ENCODE data around the gene CUL7.

DNA sequence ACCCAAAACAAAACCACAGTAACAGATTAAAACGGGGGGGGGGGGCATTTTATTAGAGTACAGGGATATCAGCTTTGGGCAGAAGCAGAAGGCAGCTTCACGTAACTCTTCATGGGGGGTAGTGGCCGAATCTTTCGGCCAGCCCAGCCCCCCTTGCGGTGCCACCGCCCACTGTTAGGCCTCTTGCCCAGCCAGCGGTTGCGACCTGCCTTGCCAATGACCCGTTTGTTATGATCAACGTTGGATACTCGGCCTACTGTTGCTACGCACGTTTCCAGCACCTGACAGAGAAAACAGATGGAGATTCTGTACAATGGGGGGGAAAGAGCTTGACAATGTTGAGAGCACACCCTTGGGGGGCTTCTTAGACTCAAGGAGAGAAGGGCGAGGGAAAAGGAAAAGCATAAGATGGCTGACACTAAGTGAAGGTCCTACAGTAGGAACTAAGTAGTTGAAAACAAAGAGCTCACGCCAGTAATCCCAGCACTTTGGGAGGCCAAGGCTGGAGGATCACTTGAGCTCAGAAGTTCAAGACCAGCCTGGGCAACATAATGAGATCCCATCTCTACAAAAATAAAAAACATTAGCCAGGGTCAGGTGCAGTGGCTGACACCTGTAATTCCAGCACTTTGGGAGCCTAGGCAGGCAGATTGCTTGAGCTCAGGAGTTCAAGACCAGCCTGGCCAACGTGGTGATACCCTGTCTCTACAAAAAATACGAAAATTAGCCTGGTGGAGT is 724 bp upstream of the CUL7 start:
- TF ChIP-seq, protein P1, sequence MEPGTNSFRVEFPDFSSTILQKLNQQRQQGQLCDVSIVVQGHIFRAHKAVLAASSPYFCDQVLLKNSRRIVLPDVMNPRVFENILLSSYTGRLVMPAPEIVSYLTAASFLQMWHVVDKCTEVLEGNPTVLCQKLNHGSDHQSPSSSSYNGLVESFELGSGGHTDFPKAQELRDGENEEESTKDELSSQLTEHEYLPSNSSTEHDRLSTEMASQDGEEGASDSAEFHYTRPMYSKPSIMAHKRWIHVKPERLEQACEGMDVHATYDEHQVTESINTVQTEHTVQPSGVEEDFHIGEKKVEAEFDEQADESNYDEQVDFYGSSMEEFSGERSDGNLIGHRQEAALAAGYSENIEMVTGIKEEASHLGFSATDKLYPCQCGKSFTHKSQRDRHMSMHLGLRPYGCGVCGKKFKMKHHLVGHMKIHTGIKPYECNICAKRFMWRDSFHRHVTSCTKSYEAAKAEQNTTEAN (CRISPR knock-in tag; IDR thresholded peaks at IDR 0.05), result no peak
- TF ChIP-seq SP1 (CRISPR knock-in tag; conservative IDR thresholded peaks at IDR 0.05) (no peak), ELF4 (CRISPR knock-in tag; IDR thresholded peaks at IDR 0.05; ENCODE audit: low read depth) (no peak), NR3C1 (CRISPR knock-in tag; conservative IDR thresholded peaks at IDR 0.05; ENCODE audit: low read depth) (no peak), ATF1 (CRISPR knock-in tag; IDR thresholded peaks at IDR 0.05) (no peak)
- TF ChIP-seq, protein P2, sequence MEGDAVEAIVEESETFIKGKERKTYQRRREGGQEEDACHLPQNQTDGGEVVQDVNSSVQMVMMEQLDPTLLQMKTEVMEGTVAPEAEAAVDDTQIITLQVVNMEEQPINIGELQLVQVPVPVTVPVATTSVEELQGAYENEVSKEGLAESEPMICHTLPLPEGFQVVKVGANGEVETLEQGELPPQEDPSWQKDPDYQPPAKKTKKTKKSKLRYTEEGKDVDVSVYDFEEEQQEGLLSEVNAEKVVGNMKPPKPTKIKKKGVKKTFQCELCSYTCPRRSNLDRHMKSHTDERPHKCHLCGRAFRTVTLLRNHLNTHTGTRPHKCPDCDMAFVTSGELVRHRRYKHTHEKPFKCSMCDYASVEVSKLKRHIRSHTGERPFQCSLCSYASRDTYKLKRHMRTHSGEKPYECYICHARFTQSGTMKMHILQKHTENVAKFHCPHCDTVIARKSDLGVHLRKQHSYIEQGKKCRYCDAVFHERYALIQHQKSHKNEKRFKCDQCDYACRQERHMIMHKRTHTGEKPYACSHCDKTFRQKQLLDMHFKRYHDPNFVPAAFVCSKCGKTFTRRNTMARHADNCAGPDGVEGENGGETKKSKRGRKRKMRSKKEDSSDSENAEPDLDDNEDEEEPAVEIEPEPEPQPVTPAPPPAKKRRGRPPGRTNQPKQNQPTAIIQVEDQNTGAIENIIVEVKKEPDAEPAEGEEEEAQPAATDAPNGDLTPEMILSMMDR (IDR thresholded peaks at IDR 0.05), result no peak
- TF ChIP-seq, protein P3, sequence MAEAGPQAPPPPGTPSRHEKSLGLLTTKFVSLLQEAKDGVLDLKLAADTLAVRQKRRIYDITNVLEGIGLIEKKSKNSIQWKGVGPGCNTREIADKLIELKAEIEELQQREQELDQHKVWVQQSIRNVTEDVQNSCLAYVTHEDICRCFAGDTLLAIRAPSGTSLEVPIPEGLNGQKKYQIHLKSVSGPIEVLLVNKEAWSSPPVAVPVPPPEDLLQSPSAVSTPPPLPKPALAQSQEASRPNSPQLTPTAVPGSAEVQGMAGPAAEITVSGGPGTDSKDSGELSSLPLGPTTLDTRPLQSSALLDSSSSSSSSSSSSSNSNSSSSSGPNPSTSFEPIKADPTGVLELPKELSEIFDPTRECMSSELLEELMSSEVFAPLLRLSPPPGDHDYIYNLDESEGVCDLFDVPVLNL (CRISPR knock-in tag; IDR thresholded peaks at IDR 0.05; ENCODE audit: borderline replicate concordance, low read depth), result no peak
- TF ChIP-seq, protein P4, sequence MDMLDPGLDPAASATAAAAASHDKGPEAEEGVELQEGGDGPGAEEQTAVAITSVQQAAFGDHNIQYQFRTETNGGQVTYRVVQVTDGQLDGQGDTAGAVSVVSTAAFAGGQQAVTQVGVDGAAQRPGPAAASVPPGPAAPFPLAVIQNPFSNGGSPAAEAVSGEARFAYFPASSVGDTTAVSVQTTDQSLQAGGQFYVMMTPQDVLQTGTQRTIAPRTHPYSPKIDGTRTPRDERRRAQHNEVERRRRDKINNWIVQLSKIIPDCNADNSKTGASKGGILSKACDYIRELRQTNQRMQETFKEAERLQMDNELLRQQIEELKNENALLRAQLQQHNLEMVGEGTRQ (CRISPR knock-in tag; IDR thresholded peaks at IDR 0.05), result no peak
- TF ChIP-seq, protein P5, sequence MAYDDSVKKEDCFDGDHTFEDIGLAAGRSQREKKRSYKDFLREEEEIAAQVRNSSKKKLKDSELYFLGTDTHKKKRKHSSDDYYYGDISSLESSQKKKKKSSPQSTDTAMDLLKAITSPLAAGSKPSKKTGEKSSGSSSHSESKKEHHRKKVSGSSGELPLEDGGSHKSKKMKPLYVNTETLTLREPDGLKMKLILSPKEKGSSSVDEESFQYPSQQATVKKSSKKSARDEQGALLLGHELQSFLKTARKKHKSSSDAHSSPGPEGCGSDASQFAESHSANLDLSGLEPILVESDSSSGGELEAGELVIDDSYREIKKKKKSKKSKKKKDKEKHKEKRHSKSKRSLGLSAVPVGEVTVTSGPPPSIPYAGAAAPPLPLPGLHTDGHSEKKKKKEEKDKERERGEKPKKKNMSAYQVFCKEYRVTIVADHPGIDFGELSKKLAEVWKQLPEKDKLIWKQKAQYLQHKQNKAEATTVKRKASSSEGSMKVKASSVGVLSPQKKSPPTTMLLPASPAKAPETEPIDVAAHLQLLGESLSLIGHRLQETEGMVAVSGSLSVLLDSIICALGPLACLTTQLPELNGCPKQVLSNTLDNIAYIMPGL (CRISPR knock-in tag; IDR thresholded peaks at IDR 0.05), result no peak
- TF ChIP-seq, protein P6, sequence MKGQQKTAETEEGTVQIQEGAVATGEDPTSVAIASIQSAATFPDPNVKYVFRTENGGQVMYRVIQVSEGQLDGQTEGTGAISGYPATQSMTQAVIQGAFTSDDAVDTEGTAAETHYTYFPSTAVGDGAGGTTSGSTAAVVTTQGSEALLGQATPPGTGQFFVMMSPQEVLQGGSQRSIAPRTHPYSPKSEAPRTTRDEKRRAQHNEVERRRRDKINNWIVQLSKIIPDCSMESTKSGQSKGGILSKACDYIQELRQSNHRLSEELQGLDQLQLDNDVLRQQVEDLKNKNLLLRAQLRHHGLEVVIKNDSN (CRISPR knock-in tag; IDR thresholded peaks at IDR 0.05), result no peak
- TF ChIP-seq, protein P7, sequence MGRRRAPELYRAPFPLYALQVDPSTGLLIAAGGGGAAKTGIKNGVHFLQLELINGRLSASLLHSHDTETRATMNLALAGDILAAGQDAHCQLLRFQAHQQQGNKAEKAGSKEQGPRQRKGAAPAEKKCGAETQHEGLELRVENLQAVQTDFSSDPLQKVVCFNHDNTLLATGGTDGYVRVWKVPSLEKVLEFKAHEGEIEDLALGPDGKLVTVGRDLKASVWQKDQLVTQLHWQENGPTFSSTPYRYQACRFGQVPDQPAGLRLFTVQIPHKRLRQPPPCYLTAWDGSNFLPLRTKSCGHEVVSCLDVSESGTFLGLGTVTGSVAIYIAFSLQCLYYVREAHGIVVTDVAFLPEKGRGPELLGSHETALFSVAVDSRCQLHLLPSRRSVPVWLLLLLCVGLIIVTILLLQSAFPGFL (CRISPR knock-in tag; IDR thresholded peaks at IDR 0.05; ENCODE audit: borderline replicate concordance), result no peak
- TF ChIP-seq, protein P8, sequence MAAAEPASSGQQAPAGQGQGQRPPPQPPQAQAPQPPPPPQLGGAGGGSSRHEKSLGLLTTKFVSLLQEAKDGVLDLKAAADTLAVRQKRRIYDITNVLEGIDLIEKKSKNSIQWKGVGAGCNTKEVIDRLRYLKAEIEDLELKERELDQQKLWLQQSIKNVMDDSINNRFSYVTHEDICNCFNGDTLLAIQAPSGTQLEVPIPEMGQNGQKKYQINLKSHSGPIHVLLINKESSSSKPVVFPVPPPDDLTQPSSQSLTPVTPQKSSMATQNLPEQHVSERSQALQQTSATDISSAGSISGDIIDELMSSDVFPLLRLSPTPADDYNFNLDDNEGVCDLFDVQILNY (CRISPR knock-in tag; IDR thresholded peaks at IDR 0.05), result no peak
- TF ChIP-seq, protein P9, sequence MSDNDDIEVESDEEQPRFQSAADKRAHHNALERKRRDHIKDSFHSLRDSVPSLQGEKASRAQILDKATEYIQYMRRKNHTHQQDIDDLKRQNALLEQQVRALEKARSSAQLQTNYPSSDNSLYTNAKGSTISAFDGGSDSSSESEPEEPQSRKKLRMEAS (CRISPR knock-in tag; IDR thresholded peaks at IDR 0.05), result no peak
- TF ChIP-seq, protein P10, sequence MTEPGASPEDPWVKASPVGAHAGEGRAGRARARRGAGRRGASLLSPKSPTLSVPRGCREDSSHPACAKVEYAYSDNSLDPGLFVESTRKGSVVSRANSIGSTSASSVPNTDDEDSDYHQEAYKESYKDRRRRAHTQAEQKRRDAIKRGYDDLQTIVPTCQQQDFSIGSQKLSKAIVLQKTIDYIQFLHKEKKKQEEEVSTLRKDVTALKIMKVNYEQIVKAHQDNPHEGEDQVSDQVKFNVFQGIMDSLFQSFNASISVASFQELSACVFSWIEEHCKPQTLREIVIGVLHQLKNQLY (CRISPR knock-in tag; IDR thresholded peaks at IDR 0.05), result no peak
